GM18858 (cell line): ENCODE measurements around the gene COPZ2.
"Not testable (repeated sequence)": the region's sequence is repeated elsewhere in the genome, so short reads cannot be mapped to it uniquely, and the experiment has no call there.

Experiments used
- ATAC-seq: cut with Tn5 transposase; IDR thresholded peaks from one replicate; pipeline ENCODE4 v1.9.1; 2021; ENCODE audit not compliant: unreplicated experiment

Gene COPZ2

DNA sequence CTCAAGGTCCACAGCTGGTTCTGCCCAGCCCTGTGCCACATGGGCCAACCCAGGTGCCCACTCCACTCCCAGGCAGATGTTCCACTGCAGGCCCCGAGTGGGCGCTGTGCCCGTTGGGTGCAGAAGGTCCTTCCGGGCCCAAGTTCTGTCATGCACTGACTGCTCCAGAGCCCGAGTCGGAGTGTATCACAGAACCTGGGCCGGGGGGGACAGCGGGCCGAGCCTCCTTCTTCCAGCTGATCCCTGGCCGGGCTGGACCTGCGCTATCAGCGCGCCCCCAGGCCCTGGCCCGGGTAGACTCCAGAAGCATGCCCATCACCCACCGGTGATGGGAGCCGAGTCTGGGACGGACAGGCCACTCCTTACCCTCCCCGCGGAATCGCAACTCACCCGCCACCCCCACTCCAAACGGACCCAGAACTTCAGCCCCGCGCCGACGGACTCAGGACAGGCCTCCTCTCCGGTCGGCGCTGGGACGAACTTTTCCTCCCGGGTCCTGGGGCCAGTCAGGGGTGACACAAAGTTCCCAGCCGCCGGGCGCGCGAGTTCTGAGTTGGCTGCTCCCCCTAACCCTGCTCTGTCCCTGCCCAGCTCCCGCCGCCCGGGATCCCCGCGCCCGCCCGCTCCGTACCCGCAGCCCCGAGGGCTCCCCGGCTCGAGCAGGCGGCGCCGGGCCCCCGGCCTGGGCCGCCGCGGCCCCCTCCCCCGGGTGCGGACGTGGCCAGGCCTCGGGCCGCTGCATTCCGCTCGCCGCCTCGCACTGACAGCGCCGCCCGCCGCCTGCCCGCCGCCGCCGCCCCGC is at the start of gene COPZ2:
Gene COPZ2, minus strand, starts transcription at position 762 of the 802 bp plus-strand sequence. Its CDS starts 20 bp downstream, at position 742.
- no peak for ATAC-seq

DNA sequence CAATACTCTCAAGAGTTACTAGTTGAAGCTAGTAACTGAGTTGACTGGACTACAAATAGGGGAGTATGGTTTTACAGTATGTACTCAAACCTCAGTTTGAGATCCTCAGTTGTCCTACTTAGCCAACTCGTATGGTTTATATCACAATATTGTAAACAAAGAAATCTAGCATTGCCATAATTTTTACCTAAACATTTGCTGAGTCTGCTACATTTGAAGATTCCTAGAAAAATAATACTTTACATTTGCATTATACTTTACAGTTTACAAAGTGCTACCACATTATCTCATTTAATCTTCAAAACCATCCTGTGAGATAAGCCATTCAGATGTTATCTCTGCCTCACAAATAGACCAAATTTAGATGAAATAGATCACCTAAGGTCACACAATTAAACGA is 47.3 kb upstream of the COPZ2 start:
- ATAC-seq, result no peak

- ATAC-seq, result no peak
These were observed 44.3 kb upstream of the COPZ2 start for GRCh38 chr17:48081858-48082257.

DNA sequence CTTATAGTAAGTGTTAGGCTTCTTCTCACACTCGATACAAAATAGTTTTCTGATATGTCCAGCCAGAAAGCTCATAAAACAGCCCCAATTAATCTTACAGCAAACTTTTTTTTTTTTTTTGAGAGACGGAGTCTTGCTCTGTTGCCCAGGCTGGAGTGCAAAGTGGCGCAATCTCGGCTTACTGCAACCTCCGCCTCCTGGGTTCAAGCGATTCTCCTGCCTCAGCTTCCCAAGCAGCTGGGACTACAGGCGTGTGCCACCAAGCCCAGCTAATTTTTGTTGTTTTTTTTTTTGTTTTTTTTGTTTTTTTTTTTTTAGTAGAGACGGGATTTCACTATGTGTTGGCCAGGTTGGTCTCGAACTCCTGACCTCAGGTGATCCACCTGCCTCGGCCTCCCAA is 39.6 kb upstream of the COPZ2 start:
- not testable (repeated sequence) for ATAC-seq

- ATAC-seq, result no peak
These were observed 36.9 kb upstream of the COPZ2 start for GRCh38 chr17:48074322-48075081.

DNA sequence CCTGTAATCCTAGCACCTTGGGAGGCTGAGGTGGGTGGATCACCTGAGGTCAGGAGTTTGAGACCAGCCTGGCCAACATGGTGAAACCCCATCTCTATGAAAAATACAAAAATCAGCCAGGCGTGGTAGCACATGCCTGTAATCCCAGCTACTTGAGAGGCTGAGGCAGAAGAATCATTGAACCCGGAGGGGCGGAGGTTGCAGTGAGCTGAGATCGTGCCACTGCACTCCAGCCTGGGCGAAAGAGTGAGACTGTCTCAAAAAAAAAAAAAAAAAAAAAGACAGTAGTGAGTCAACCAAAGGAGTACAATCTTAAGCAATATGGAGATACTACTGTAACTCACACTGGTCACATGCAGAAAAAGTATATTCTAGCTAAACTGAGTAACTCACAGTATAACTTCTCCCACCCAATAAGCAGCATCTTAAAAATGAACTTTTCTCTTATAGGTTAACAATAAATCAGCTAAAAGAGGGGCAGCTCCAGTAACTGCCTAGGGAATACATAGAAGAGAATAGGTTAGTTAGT is 36.0 kb upstream of the COPZ2 start:
- not testable (repeated sequence) for ATAC-seq

DNA sequence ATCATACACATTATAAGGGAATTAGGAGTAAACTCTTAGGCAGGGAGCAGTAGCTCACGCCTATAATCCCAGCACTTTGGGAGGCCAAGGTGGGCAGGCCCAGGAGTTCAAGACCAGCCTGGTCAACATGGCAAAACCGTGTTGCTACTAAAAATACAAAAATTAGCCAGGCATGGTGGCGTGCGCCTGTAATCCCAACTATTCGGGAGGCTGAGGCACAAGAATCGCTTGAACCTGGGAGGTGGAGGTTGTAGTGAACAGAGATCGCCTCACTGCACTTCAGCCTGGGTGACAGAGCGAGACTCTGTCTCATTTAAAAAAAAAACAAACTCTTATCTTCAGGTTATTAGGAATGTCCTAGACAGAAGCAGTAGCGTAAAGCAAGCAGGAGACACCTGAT is 35.2 kb upstream of the COPZ2 start:
- not testable (repeated sequence) for ATAC-seq

DNA sequence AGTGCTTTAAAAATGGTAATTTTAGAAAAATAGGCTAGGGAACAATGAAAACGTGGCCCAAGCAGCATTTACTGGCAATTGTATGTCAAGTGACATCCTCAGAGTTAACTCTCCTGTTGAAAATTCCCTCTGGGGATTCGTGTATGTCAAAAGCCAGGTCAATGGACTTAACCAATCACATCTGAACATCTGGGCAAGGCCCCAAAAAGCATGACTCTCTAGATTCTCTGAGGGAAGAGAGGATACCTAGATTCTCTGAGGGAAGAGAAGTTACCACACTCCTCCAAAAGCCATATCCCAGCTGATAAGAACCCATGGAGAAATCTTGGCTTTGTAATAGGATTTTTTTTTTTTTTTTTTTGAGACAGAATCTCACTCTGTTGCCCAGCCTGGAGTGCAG is 34.1 kb upstream of the COPZ2 start:
- ATAC-seq, result no peak

GRCh38 chr17:48070195-48070594 is 32.6 kb upstream of the COPZ2 start:
- no peak for ATAC-seq

- no peak for ATAC-seq
These were observed 30.9 kb upstream of the COPZ2 start for GRCh38 chr17:48068491-48068961.

DNA sequence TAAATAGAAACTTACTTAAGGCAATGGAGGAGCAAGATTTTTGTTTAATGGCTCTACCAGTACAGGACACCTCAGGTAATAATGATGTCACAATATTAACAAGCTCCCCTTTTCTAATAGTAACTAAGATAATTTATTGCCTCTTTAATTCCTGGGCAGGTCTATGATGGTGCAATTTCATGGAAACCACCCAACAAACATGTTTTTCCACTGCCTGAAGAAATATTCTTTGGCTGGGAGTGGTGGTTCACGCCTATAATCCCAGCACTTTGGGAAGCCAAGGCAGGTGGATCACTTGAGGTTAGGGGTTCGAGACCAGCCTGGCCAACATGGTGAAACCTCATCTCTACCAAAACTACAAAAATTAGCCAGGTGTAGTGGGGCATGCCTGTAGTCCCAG is 30.2 kb upstream of the COPZ2 start:
- not testable (repeated sequence) for ATAC-seq

DNA sequence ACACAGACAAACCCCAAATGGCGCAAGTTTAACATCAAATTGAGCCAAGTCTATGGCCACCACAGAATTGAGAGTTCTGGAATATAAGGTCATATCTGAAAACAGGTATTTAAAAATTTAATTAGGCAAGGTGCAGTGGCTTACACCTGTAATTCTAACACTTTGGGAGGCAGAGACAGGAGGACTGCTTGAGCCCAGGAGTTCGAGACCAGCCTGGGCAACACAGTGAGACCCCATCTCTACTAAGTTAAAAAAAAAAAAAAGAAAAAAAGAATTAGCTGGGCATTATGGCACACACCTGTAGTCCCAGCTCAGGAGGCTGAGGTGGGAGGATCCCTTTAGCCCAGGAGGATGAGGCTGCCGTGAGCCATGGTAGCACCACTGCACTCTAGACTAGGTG is 29.6 kb upstream of the COPZ2 start:
- ATAC-seq, result no peak

DNA sequence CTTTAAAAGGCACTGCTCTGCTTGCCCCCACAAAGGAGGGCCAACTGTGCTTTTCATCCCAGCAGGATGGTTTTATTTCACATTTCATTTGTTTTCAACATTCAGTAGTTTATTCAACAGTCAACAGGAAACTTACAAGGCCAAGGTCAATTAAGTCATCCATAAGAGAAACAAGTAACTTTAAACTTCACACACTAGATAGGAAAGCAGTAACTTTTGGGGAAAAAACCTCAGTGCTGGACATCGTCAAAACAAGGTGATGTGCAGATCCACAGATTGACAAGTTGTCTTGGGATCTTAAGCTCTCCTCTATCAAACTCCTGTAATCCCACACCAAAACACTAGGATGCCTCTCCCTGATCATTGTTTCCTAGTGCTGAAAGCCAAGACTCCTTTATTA is 29.1 kb upstream of the COPZ2 start:
- ATAC-seq, result no peak

DNA sequence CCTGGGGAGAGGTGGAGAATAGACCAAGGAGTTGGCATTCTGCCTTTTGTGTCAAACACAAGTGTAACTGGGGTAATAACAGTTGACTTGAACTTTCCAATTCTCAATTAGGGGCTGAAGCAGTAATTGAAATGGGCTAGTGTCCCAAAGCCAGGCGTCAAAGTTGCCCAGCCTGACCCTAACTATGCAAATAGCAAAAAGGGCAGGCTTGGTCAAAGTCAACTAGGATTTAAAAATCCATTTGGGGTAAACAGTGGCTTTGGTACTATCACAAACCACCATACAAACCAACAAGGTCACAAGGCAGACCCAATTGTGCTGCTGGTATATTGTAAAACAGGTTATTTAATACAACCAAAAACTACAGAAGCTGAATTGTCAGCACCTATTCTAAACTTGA is 28.6 kb upstream of the COPZ2 start:
- ATAC-seq, result no peak

GRCh38 chr17:48064638-48065037 is 27.0 kb upstream of the COPZ2 start:
- ATAC-seq, result no peak

- ATAC-seq, result no peak
These were observed 24.7 kb upstream of the COPZ2 start for GRCh38 chr17:48062273-48062672.

DNA sequence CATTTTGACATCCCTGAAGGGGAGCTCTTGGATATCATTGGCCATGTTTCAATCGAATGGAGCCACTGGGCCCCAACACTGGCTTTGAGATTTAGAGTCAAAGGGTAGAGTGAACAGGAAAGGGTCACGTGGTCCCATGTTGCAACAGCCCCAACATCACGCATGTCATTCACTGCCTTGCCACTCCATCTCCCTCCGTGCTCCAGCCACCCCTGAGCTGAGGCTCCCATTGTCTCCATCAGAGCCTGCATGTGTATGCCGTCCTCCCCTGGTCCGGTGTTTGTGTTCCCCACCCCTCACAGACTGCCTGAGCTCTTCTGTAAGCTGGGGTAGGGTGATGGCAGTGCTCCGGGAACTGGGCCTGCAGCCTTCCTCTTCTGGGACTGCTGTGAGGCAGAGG is 22.7 kb upstream of the COPZ2 start:
- no peak for ATAC-seq

GRCh38 chr17:48059125-48059668 is 21.6 kb upstream of the COPZ2 start:
- no peak for ATAC-seq

DNA sequence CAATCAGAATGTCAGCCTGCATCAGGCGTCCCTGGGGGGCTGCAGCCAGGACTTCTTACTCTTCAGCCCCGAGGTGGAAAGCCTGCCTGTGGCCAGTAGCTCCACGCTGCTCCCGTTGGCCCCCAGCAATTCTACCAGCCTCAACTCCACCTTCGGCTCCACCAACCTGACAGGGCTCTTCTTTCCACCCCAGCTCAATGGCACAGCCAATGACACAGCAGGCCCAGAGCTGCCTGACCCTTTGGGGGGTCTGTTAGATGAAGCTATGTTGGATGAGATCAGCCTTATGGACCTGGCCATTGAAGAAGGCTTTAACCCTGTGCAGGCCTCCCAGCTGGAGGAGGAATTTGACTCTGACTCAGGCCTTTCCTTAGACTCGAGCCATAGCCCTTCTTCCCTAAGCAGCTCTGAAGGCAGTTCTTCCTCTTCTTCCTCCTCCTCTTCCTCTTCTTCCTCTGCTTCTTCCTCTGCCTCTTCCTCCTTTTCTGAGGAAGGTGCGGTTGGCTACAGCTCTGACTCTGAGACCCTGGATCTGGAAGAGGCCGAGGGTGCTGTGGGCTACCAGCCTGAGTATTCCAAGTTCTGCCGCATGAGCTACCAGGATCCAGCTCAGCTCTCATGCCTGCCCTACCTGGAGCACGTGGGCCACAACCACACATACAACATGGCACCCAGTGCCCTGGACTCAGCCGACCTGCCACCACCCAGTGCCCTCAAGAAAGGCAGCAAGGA is 21.0 kb upstream of the COPZ2 start:
- ATAC-seq, result no peak

DNA sequence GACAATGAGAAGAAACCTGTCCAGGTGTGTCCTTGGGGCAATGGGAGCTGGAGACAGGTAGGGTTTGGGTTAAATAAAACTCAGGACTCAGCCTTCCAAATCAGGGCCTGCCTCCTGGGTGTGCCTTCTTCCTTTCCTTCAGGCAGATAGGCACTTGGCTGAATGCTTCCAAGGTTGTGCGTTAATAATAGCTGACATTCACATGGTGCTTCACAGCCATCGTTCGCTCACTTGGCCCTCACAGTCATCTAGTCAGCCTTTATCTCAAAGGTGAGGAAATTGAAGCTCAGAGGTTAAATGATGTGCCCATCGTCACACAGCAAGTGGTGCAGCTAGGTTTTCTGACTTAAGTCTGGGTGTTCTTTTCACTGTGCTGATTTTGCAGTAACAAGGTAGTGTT is 20.0 kb upstream of the COPZ2 start:
- no peak for ATAC-seq

DNA sequence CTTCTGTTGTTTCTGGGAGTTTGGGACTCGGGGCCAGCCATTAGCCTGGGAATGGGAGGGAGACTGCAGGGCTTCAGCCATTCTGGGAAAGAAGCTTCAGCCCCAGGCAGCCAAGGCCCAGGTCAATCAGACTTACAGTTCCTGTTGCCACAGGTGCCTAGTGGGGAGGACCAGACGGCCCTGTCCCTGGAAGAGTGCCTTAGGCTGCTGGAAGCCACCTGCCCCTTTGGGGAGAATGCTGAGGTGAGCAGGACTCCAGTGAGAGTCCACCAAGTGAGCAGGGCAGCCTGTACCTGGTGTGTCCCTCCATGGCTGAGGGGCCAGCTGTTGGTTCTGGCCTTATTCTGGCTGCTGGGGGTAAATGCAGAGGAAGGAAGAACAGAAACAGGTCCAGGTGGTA is 19.3 kb upstream of the COPZ2 start:
- ATAC-seq, result no peak
